HG02885 (cell line): ENCODE results near the gene KIF5A.
"Not testable (repeated sequence)": the region's sequence is repeated elsewhere in the genome, so short reads cannot be mapped to it uniquely, and the experiment has no call there.

ENCODE experiments used
- ATAC-seq: cut with Tn5 transposase; IDR thresholded peaks from one replicate; pipeline ENCODE4 v1.9.1; 2021; ENCODE audit warnings: mild to moderate bottlenecking; ENCODE audit not compliant: unreplicated experiment, poor library complexity

Gene KIF5A

GRCh38 chr12:57614948-57615500, 65.2 kb downstream of the KIF5A start:
- ATAC-seq = no peak

- no peak for ATAC-seq
These were observed 65.8 kb downstream of the KIF5A start for GRCh38 chr12:57615637-57616036.

GRCh38 chr12:57616383-57617101, 66.7 kb downstream of the KIF5A start:
- ATAC-seq = no peak

- no peak for ATAC-seq
These were observed 68.1 kb downstream of the KIF5A start for GRCh38 chr12:57617942-57618341.

GRCh38 chr12:57618431-57618830, 68.6 kb downstream of the KIF5A start:
- ATAC-seq = not testable (repeated sequence)

GRCh38 chr12:57618966-57619433, 69.2 kb downstream of the KIF5A start:
- ATAC-seq = no peak

- ATAC-seq = no peak
These were observed 69.8 kb downstream of the KIF5A start for GRCh38 chr12:57619434-57620244.

- no peak for ATAC-seq
These were observed 70.5 kb downstream of the KIF5A start for GRCh38 chr12:57620245-57620935.

- no peak for ATAC-seq
These were observed 71.2 kb downstream of the KIF5A start for GRCh38 chr12:57620936-57621496.

- peak; percentile 66 for ATAC-seq
These were observed 71.9 kb downstream of the KIF5A start for GRCh38 chr12:57621497-57622292.

- ATAC-seq = no peak
These were observed 72.7 kb downstream of the KIF5A start for GRCh38 chr12:57622293-57623245.

GRCh38 chr12:57623385-57623784, 73.5 kb downstream of the KIF5A start:
- no peak for ATAC-seq

- no peak for ATAC-seq
These were observed 74.1 kb downstream of the KIF5A start for GRCh38 chr12:57623811-57624390.

- ATAC-seq = no peak
These were observed 74.8 kb downstream of the KIF5A start for GRCh38 chr12:57624441-57625220.

- ATAC-seq = no peak
These were observed 75.6 kb downstream of the KIF5A start for GRCh38 chr12:57625261-57626032.

- ATAC-seq = no peak
These were observed 76.5 kb downstream of the KIF5A start for GRCh38 chr12:57626111-57626920.
